Suprapubic skin (tissue), 4 donors: ENCODE measurements around the gene PARM1. TPM values are rescaled to one million over a fixed set of nuclear protein-coding genes. Genes with fewer than 3 reads are reported as not detected.

Experiments used
- DNase-seq, 2 donors: peaks; one replicate each; pipeline ENCODE4 v3.0.0-alpha.2; 2019; ENCODE audit warnings: low spot score in 2 of 2
- H3K27ac ChIP-seq: fragments of 200-600 bp; sonication (generic); one replicate; pipeline ENCODE4 v1.5.1; 2019
- H3K27me3 ChIP-seq: fragments of 200-600 bp; sonication (generic); one replicate; pipeline ENCODE4 v1.5.1; 2019
- H3K36me3 ChIP-seq: fragments of 200-600 bp; sonication (generic); one replicate; pipeline ENCODE4 v1.5.1; 2019
- H3K4me1 ChIP-seq: fragments of 200-600 bp; sonication (generic); one replicate; pipeline ENCODE4 v1.5.1; 2019
- H3K4me3 ChIP-seq: fragments of 200-600 bp; sonication (generic); one replicate; pipeline ENCODE4 v1.5.1; 2019; ENCODE audit warnings: mild to moderate bottlenecking
- H3K9me3 ChIP-seq: fragments of 200-600 bp; sonication (generic); one replicate; pipeline ENCODE4 v1.5.1; 2019
- EP300 ChIP-seq: sonication (generic); formaldehyde crosslinking; IDR thresholded peaks from one replicate; pipeline ENCODE4 v1.6.1; 2017; ENCODE audit warnings: antibody characterized with exemption
- POLR2A ChIP-seq, 2 donors: fragments of 450-650 bp; IDR thresholded peaks; one replicate each; pipeline ENCODE4 v1.6.1; 2017; ENCODE audit warnings: antibody characterized with exemption in 2 of 2, mild to moderate bottlenecking in 2 of 2, moderate library complexity in 2 of 2
- POLR2AphosphoS5 ChIP-seq, 3 donors: sonication (generic); formaldehyde crosslinking; IDR thresholded peaks; one replicate each; pipeline ENCODE4 v1.6.1; 2017; ENCODE audit warnings: antibody characterized with exemption in 3 of 3
- WGBS: methylation state at CpG from one replicate; pipeline ENCODE4 v1.1.5; 2018; 5-methylcytosine and 5-hydroxymethylcytosine counted together
- total RNA-seq, 4 donors: library from RNA; depleted of rRNA; stranded (reverse); fragments of >200 nt; gene quantifications; one replicate each; pipeline ENCODE4 v1.1.0, GENCODE V29; 2016
- TF ChIP-seq, protein P1 (sequence below), 2 donors: fragments of 200-600 bp in 1 of 2; fragments of 450-650 bp in 1 of 2; sonication (generic) in 1 of 2; IDR thresholded peaks; one replicate each; pipeline ENCODE4 v1.5.1; 2016 to 2019; ENCODE audit warnings: antibody characterized with exemption in 2 of 2, mild to moderate bottlenecking in 1 of 2, moderate library complexity in 1 of 2

The PARM1 gene
- total RNA-seq, 4 donors from 2014 or later: 13.2 to 27.4 (median 19.1) TPM

DNA sequence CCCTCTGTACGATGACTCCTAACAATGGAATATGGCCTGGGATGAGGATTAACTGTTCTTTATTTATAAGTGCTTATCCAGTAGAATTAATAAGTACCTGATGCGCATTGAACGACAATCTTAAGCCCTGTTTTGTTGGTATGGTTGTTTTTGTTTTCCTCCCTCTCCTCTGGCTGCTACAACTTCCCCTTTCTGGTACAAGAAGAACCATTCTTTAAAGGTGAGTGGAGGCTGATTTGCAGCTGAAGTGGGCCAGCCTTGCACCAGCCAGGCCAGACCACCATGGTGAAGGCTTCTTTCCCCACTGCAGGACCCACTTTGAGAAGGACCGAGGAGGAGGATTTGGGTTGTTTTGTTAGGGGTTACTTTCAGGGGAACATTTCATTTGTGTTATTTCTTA lies 113.3 kb downstream of the PARM1 start:
- Histone ChIP-seq H3K27ac (no peak overlapping the region), H3K9me3 (no peaks in the 10 kb centered on the region), H3K4me1 (no peaks in the 10 kb centered on the region), H3K4me3 (no peak overlapping the region), H3K27me3 (no peaks in the 10 kb centered on the region), H3K36me3 (no peaks in the 10 kb centered on the region)
- no peak for DNase-seq
- no peak for TF ChIP-seq POLR2A (IDR thresholded peaks at IDR 0.05)
- TF ChIP-seq EP300: no peak
- TF ChIP-seq, protein P1, sequence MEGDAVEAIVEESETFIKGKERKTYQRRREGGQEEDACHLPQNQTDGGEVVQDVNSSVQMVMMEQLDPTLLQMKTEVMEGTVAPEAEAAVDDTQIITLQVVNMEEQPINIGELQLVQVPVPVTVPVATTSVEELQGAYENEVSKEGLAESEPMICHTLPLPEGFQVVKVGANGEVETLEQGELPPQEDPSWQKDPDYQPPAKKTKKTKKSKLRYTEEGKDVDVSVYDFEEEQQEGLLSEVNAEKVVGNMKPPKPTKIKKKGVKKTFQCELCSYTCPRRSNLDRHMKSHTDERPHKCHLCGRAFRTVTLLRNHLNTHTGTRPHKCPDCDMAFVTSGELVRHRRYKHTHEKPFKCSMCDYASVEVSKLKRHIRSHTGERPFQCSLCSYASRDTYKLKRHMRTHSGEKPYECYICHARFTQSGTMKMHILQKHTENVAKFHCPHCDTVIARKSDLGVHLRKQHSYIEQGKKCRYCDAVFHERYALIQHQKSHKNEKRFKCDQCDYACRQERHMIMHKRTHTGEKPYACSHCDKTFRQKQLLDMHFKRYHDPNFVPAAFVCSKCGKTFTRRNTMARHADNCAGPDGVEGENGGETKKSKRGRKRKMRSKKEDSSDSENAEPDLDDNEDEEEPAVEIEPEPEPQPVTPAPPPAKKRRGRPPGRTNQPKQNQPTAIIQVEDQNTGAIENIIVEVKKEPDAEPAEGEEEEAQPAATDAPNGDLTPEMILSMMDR (IDR thresholded peaks at IDR 0.05): no peak
- TF ChIP-seq POLR2AphosphoS5 (IDR thresholded peaks at IDR 0.05): no peak
- 92% methylated on average over 4 of the region's 4 CpGs for WGBS

DNA sequence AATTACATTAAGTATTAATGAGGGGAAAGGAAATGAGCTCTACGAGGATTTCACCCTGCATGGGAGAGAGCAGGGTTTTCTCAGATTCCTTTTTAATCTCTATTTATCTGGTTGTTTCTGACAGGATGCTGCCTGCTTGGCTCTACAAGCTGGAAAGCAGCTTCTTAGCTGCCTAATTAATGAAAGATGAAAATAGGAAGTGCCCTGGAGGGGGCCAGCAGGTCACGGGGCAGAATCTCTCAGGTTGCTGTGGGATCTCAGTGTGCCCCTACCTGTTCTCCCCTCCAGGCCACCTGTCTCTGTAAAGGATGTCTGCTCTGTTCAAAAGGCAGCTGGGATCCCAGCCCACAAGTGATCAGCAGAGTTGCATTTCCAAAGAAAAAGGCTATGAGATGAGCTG lies 113.7 kb downstream of the PARM1 start:
- TF ChIP-seq, protein P1 (IDR thresholded peaks at IDR 0.05): no peak
- TF ChIP-seq EP300 (no peak), POLR2A (IDR thresholded peaks at IDR 0.05) (no peak)
- Histone ChIP-seq H3K4me3 (no peak overlapping the region), H3K27ac (no peak overlapping the region), H3K27me3 (no peaks in the 10 kb centered on the region), H3K9me3 (no peaks in the 10 kb centered on the region), H3K4me1 (no peaks in the 10 kb centered on the region), H3K36me3 (no peaks in the 10 kb centered on the region)
- DNase-seq: no peak
- WGBS: 71% methylated on average over 2 of the region's 2 CpGs

DNA sequence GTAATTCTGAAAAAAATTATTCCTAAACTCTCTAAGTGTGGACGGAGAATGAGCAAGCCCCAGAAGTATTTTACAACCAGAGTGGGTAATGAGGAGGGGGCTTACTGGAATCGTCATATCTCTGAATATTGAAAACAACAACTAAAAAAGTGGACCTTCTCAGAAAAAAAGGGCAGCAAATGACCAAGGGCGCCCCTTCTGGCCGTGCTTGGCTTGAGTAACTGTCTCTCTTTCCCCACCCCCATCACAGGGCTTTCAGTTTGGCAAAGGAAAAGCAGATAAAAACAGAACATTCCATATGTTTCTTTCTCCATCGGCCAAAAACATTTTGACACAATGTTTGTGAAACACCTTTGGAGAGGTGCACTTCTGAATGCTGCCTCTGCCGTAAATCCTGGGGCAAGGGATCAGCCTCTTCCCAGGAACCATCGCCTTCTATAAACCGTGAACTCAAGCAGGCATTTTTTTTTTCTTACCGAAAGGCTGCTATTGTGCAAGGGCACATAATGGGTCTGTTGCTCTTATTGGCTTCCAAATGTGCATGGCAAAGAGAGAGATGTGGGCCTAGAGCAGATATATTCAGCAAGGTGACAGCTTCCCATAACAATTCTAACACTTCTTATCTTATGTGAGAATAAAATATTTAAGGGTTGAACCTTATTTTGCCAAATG lies 115.4 kb downstream of the PARM1 start:
- no peak for DNase-seq
- 75% methylated on average over 9 of the region's 9 CpGs for WGBS
- H3K9me3 ChIP-seq: no peaks in the 10 kb centered on the region
- H3K4me1 ChIP-seq: no peaks in the 10 kb centered on the region
- no peak overlapping the region for H3K27ac ChIP-seq
- H3K27me3 ChIP-seq: no peaks in the 10 kb centered on the region
- no peaks in the 10 kb centered on the region for H3K36me3 ChIP-seq
- no peak overlapping the region for H3K4me3 ChIP-seq
- TF ChIP-seq EP300: no peak
- no peak for TF ChIP-seq POLR2A (IDR thresholded peaks at IDR 0.05)
- TF ChIP-seq POLR2AphosphoS5 (IDR thresholded peaks at IDR 0.05): no peak
- TF ChIP-seq, protein P1 (IDR thresholded peaks at IDR 0.05): no peak

DNA sequence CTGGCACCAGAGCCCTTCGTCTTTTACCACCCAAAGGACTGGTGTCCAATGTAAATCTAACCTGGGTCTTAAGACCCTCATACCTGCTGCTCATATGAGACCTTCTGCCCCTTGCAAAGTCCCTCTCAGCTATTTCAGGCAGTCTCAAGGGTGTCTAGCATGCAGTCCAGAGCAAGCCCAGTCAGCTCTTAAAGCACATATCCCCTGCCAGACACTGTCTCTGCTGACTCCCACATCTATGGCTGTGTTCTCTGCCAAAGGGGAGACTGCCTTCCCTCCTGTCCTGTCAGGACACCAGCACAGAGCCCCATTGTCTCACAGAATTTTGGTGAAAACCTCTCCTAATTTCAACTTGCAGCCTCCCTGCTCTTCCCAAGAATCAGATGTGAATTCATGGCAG lies 118.5 kb downstream of the PARM1 start:
- no peaks in the 10 kb centered on the region for H3K27me3 ChIP-seq
- DNase-seq: no peak
- H3K4me3 ChIP-seq: no peak overlapping the region
- no peaks in the 10 kb centered on the region for H3K9me3 ChIP-seq
- H3K27ac ChIP-seq: no peak overlapping the region
- 92% methylated on average over 1 of the region's 1 CpG for WGBS
- TF ChIP-seq POLR2AphosphoS5 (IDR thresholded peaks at IDR 0.05): no peak
- TF ChIP-seq, protein P1 (IDR thresholded peaks at IDR 0.05): no peak
- no peak for TF ChIP-seq EP300
- no peak for TF ChIP-seq POLR2A (IDR thresholded peaks at IDR 0.05)
- no peaks in the 10 kb centered on the region for H3K4me1 ChIP-seq
- H3K36me3 ChIP-seq: no peaks in the 10 kb centered on the region

DNA sequence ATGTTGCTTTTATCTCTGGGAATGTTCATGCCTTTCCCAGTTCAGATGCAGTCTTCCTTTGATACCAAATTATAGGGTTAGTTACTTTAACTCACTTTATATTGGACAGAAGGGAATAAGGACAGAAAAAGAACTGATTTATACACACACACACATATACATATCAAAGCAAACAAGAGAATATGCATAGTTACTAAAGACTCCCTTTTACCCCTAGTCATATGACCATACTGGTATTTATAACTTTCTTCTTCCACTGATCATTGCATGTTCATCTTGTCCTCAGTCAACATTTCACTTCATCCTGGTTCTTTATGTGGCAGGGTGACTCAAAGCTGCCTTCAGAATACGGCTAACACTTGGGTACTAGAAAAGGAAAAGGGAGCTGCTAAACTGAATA lies 120.4 kb downstream of the PARM1 start:
- DNase-seq: no peak
- Histone ChIP-seq H3K27me3 (no peaks in the 10 kb centered on the region), H3K27ac (no peak overlapping the region), H3K36me3 (no peaks in the 10 kb centered on the region), H3K9me3 (no peaks in the 10 kb centered on the region), H3K4me3 (no peak overlapping the region), H3K4me1 (no peaks in the 10 kb centered on the region)
- no peak for TF ChIP-seq EP300
- no peak for TF ChIP-seq POLR2A (IDR thresholded peaks at IDR 0.05)
- no peak for TF ChIP-seq POLR2AphosphoS5 (IDR thresholded peaks at IDR 0.05)
- TF ChIP-seq, protein P1 (IDR thresholded peaks at IDR 0.05): no peak
- WGBS: 90% methylated on average over 1 of the region's 1 CpG
